Panc1 (cell line): Measurements from ENCODE around the gene HRCT1. TPM values are rescaled to one million over a fixed set of nuclear protein-coding genes. Genes with fewer than 3 reads are reported as not detected.

Experiments
- ATAC-seq: fragments of 200-7000 bp; cut with Tn5 transposase; 2 replicates; pipeline ENCODE4 v1.9.1; 2020; ENCODE audit warnings: mild to moderate bottlenecking, moderate library complexity
- BruUV-seq: library from RNA; stranded (reverse); fragments of 400-500 nt; replicated peaks from 2 replicates; lab custom pipeline; 2021; lab: Mats Ljungman, UMichigan
- CTCF ChIA-PET: fragments of 300-600 bp; sonication (Branson Sonifier 250); formaldehyde crosslinking; loops from one replicate; lab custom pipeline; 2022; ENCODE audit warnings: antibody characterized with exemption; lab: Charles Lee
- POLR2A ChIA-PET: fragments of 300-600 bp; sonication (Branson Sonifier 250); formaldehyde crosslinking; loops from one replicate; lab custom pipeline; 2022; ENCODE audit warnings: antibody characterized with exemption; lab: Charles Lee
- DNase-seq: peaks from one replicate; pipeline ENCODE4 v3.0.0-alpha.2; 2010; ENCODE audit warnings: low read depth, low spot score
- H3K27ac ChIP-seq: 2 replicates; pipeline ENCODE4 v1.5.1; 2011; ENCODE audit warnings: mild to moderate bottlenecking, low read length, inconsistent platforms
- H3K27me3 ChIP-seq: fragments of 200-500 bp; sonication (Bioruptor generic); 2 replicates; pipeline ENCODE4 v1.6.0; 2014; ENCODE audit warnings: low read length, inconsistent platforms; ENCODE audit not compliant: control insufficient read depth, insufficient read depth
- H3K36me3 ChIP-seq: fragments of 200-500 bp; sonication (Bioruptor generic); 2 replicates; pipeline ENCODE4 v1.5.1; 2014; ENCODE audit warnings: inconsistent platforms, mild to moderate bottlenecking, low read length, moderate library complexity; ENCODE audit not compliant: control insufficient read depth, insufficient read depth
- H3K4me1 ChIP-seq: 2 replicates; pipeline ENCODE4 v1.5.1; 2011; ENCODE audit warnings: inconsistent platforms, mild to moderate bottlenecking, low read length, moderate library complexity; ENCODE audit not compliant: control insufficient read depth, insufficient read depth
- H3K4me3 ChIP-seq, 2 experiments: 2 replicates each; pipeline ENCODE4 v1.5.1; 2011 to 2012; ENCODE audit warnings: low read depth in 2 of 2, low read length in 2 of 2, mild to moderate bottlenecking in 2 of 2, inconsistent platforms in 1 of 2, moderate library complexity in 1 of 2
- H3K9me3 ChIP-seq: fragments of 200-500 bp; sonication (Bioruptor generic); 2 replicates; pipeline ENCODE4 v1.5.1; 2014; ENCODE audit warnings: low read depth, mild to moderate bottlenecking, inconsistent platforms, low read length, moderate library complexity; ENCODE audit not compliant: control insufficient read depth, insufficient read depth
- CTCF ChIP-seq: fragments of 450-650 bp; IDR thresholded peaks from 2 replicates; pipeline ENCODE4 v1.5.1; 2017; ENCODE audit warnings: mild to moderate bottlenecking
- POLR2AphosphoS5 ChIP-seq: IDR thresholded peaks from 2 replicates; pipeline ENCODE4 v1.6.1; 2012; ENCODE audit warnings: mild to moderate bottlenecking, low read depth, low read length, moderate library complexity
- SIN3A ChIP-seq: IDR thresholded peaks from 2 replicates; pipeline ENCODE4 v1.6.1; 2012; ENCODE audit warnings: low read depth, mild to moderate bottlenecking, low read length, moderate library complexity, borderline replicate concordance; ENCODE audit not compliant: insufficient read depth
- TCF7L2 ChIP-seq: IDR thresholded peaks from 2 replicates; pipeline ENCODE4 v1.6.1; 2011; ENCODE audit warnings: mild to moderate bottlenecking, low read depth, low read length, inconsistent platforms
- in situ Hi-C: cut with HindIII; loops from 2 replicates; pipeline ENCODE4 v1.10.0; 2016; ENCODE audit warnings: low sequenced_read_pairs, low pct_unique_long_range_greater_than_20kb
- intact Hi-C: fragments of 100-400 bp; cut with micrococcal nuclease; formaldehyde crosslinking; loops from one replicate; pipeline ENCODE4 v1.10.0; 2022; ENCODE audit not compliant: unreplicated experiment
- total RNA-seq: library from RNA; stranded (reverse); gene quantifications from one replicate; pipeline ENCODE4 v1.2.1, GENCODE V29; 2021; ENCODE audit not compliant: unreplicated experiment
- TF ChIP-seq, protein P1 (sequence below), 2 experiments: IDR thresholded peaks; 2 replicates each; pipeline ENCODE4 v1.6.1; 2011 to 2012; ENCODE audit warnings: low read depth in 2 of 2, control low read depth in 1 of 2, low read length in 1 of 2, mild to moderate bottlenecking in 1 of 2, moderate library complexity in 1 of 2; ENCODE audit not compliant: insufficient read depth in 1 of 2

Gene HRCT1
- total RNA-seq, 1 experiment from 2014 or later, result not detected

GRCh38 chr9:35861161-35861897, 44.7 kb upstream of the HRCT1 start:
- CTCF ChIA-PET, result no interaction called here
- intact Hi-C loops, result no loop called here
- no TSS peak for BruUV-seq

GRCh38 chr9:35862328-35862727, 43.7 kb upstream of the HRCT1 start:
- DNase-seq (no peak), ATAC-seq (no peak)
- in situ Hi-C loops (no loop called here), intact Hi-C loops (no loop called here)
- Histone ChIP-seq H3K27me3 (0 out of 2 replicates have a peak, but pooled peaks cover 2% of the 10 kb centered on the region), H3K27ac (no peak overlapping the region), H3K4me1 (no peaks in the 10 kb centered on the region), H3K4me3 (no peak overlapping the region), H3K36me3 (no peaks in the 10 kb centered on the region), H3K9me3 (no peaks in the 10 kb centered on the region)
- ChIA-PET CTCF (no interaction called here), POLR2A (interaction anchor here (0.6 kb wide), 1 partner anchor 63 kb away, joined by 3 read pairs; no protein-coding TSS in a partner anchor)
- no TSS peak for BruUV-seq
- TF ChIP-seq SIN3A (no peak), CTCF (no peak), TCF7L2 (no peak), POLR2AphosphoS5 (no peak)
- TF ChIP-seq, protein P1, sequence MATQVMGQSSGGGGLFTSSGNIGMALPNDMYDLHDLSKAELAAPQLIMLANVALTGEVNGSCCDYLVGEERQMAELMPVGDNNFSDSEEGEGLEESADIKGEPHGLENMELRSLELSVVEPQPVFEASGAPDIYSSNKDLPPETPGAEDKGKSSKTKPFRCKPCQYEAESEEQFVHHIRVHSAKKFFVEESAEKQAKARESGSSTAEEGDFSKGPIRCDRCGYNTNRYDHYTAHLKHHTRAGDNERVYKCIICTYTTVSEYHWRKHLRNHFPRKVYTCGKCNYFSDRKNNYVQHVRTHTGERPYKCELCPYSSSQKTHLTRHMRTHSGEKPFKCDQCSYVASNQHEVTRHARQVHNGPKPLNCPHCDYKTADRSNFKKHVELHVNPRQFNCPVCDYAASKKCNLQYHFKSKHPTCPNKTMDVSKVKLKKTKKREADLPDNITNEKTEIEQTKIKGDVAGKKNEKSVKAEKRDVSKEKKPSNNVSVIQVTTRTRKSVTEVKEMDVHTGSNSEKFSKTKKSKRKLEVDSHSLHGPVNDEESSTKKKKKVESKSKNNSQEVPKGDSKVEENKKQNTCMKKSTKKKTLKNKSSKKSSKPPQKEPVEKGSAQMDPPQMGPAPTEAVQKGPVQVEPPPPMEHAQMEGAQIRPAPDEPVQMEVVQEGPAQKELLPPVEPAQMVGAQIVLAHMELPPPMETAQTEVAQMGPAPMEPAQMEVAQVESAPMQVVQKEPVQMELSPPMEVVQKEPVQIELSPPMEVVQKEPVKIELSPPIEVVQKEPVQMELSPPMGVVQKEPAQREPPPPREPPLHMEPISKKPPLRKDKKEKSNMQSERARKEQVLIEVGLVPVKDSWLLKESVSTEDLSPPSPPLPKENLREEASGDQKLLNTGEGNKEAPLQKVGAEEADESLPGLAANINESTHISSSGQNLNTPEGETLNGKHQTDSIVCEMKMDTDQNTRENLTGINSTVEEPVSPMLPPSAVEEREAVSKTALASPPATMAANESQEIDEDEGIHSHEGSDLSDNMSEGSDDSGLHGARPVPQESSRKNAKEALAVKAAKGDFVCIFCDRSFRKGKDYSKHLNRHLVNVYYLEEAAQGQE (IDR thresholded peaks at IDR 0.05; ENCODE audit: insufficient read depth in 1 of 2, low read depth in 2 of 2, low read length in 1 of 2), result no peak

More at GRCh38 chr9:35861161-35861897, 44.7 kb upstream of the HRCT1 start:
- H3K36me3 ChIP-seq, result no peaks in the 10 kb centered on the region
- no peak overlapping the region for H3K27ac ChIP-seq
- ATAC-seq (no peak), DNase-seq (no peak)
- in situ Hi-C loops, result no loop called here
- POLR2A ChIA-PET, result interaction anchor here (0.6 kb wide), 1 partner anchor 64 kb away, joined by 3 read pairs; no protein-coding TSS in a partner anchor
- no peaks in the 10 kb centered on the region for H3K9me3 ChIP-seq
- 0 out of 2 replicates have a peak, but pooled peaks cover 2% of the 10 kb centered on the region for H3K27me3 ChIP-seq
- no peak overlapping the region for H3K4me3 ChIP-seq
- no peaks in the 10 kb centered on the region for H3K4me1 ChIP-seq
- no peak for TF ChIP-seq SIN3A
- no peak for TF ChIP-seq CTCF
- TF ChIP-seq, protein P1 (IDR thresholded peaks at IDR 0.05; ENCODE audit: insufficient read depth in 1 of 2, low read depth in 2 of 2, low read length in 1 of 2), result no peak
- no peak for TF ChIP-seq TCF7L2
- no peak for TF ChIP-seq POLR2AphosphoS5
